IMR-90 (cell line): ENCODE data around the gene MARCHF6. TPM values are rescaled to one million over a fixed set of nuclear protein-coding genes. Genes with fewer than 3 reads are reported as not detected.

ENCODE experiments used
- ATAC-seq: fragments of 200-7000 bp; cut with Tn5 transposase; 2 replicates; pipeline ENCODE4 v1.9.1; 2020; ENCODE audit warnings: low read depth, mild to moderate bottlenecking, moderate library complexity
- BruUV-seq: library from RNA; stranded (reverse); fragments of 400-500 nt; replicated peaks from 2 replicates; lab custom pipeline; 2021; lab: Mats Ljungman, UMichigan
- CTCF ChIA-PET: fragments of 300-600 bp; formaldehyde crosslinking; extraction: SDS; loops from one replicate; lab custom pipeline; 2021; ENCODE audit warnings: antibody characterized with exemption; lab: Yijun Ruan, JAX
- POLR2A ChIA-PET: fragments of 300-600 bp; sonication (Branson Sonifier 250); formaldehyde crosslinking; loops from one replicate; lab custom pipeline; 2022; ENCODE audit warnings: antibody characterized with exemption; ENCODE audit not compliant: unreplicated experiment; lab: Charles Lee
- DNase-seq: peaks from one replicate; pipeline ENCODE4 v3.0.0; 2013
- H2AFZ ChIP-seq: replicated peaks from 2 replicates; pipeline ENCODE3; 2013; ENCODE audit warnings: low read length, mild to moderate bottlenecking; ENCODE audit not compliant: poor library complexity
- H2AK5ac ChIP-seq: 2 replicates; pipeline ENCODE4 v1.6.1; 2013; ENCODE audit warnings: low read depth, low read length, inconsistent platforms
- H2AK9ac ChIP-seq: replicated peaks from 2 replicates; pipeline ENCODE3; 2013; ENCODE audit warnings: mild to moderate bottlenecking, low read depth, low read length, moderate library complexity; ENCODE audit not compliant: poor library complexity
- H2BK120ac ChIP-seq: 2 replicates; pipeline ENCODE4 v1.6.1; 2013; ENCODE audit warnings: low read depth, low read length, inconsistent platforms
- H2BK15ac ChIP-seq: 3 replicates; pipeline ENCODE4 v1.6.1; 2013; ENCODE audit warnings: low read depth, low read length, inconsistent platforms
- H2BK20ac ChIP-seq: 2 replicates; pipeline ENCODE4 v1.6.1; 2013; ENCODE audit warnings: low read depth, mild to moderate bottlenecking, inconsistent platforms, low read length, moderate library complexity
- H2BK5ac ChIP-seq: 2 replicates; pipeline ENCODE4 v1.6.1; 2013; ENCODE audit warnings: mild to moderate bottlenecking, low read depth, low read length, inconsistent platforms; ENCODE audit not compliant: poor library complexity, severe bottlenecking
- H3K14ac ChIP-seq: replicated peaks from 2 replicates; pipeline ENCODE4 v1.6.1; 2013; ENCODE audit warnings: low read depth, low read length, inconsistent platforms
- H3K18ac ChIP-seq: 2 replicates; pipeline ENCODE4 v1.6.1; 2013; ENCODE audit warnings: low read depth, low read length, control low read depth
- H3K23ac ChIP-seq: 2 replicates; pipeline ENCODE4 v1.6.1; 2013; ENCODE audit warnings: low read depth, low read length, inconsistent platforms
- H3K27ac ChIP-seq: 2 replicates; pipeline ENCODE4 v1.5.1; 2013; ENCODE audit warnings: mild to moderate bottlenecking, control low read depth, low read length; ENCODE audit not compliant: insufficient read depth
- H3K27me3 ChIP-seq: 2 replicates; pipeline ENCODE4 v1.6.1; 2013; ENCODE audit warnings: low read length; ENCODE audit not compliant: control insufficient read depth, insufficient read depth
- H3K36me3 ChIP-seq: 2 replicates; pipeline ENCODE4 v1.6.1; 2013; ENCODE audit warnings: low read length, mixed read lengths; ENCODE audit not compliant: control insufficient read depth, insufficient read depth
- H3K4ac ChIP-seq: 2 replicates; pipeline ENCODE4 v1.6.1; 2013; ENCODE audit warnings: low read depth, low read length, inconsistent platforms
- H3K4me1 ChIP-seq: 2 replicates; pipeline ENCODE4 v1.6.1; 2013; ENCODE audit warnings: low read length, mixed read lengths; ENCODE audit not compliant: control insufficient read depth, insufficient read depth
- H3K4me2 ChIP-seq: 2 replicates; pipeline ENCODE4 v1.6.1; 2013; ENCODE audit warnings: low read depth, mild to moderate bottlenecking, control low read depth, low read length, moderate library complexity
- H3K4me3 ChIP-seq: 2 replicates; pipeline ENCODE4 v1.5.1; 2013; ENCODE audit warnings: low read depth, mild to moderate bottlenecking, control low read depth, low read length, moderate library complexity; ENCODE audit not compliant: insufficient read depth
- H3K56ac ChIP-seq: 2 replicates; pipeline ENCODE4 v1.6.1; 2013; ENCODE audit warnings: low read length, inconsistent platforms; ENCODE audit not compliant: insufficient read depth; ENCODE audit errors: extremely low read depth
- H3K79me1 ChIP-seq, 2 experiments: 2 replicates each; pipeline ENCODE4 v1.6.1; 2013; ENCODE audit warnings: low read length in 2 of 2, inconsistent platforms in 1 of 2, low read depth in 1 of 2
- H3K9ac ChIP-seq: 2 replicates; pipeline ENCODE4 v1.6.1; 2013; ENCODE audit warnings: low read depth, low read length, control low read depth
- H3K9me1 ChIP-seq: 2 replicates; pipeline ENCODE4 v1.6.1; 2013; ENCODE audit warnings: low read length, inconsistent platforms; ENCODE audit not compliant: insufficient read depth
- H3K9me3 ChIP-seq: 2 replicates; pipeline ENCODE4 v1.6.1; 2013; ENCODE audit warnings: low read length; ENCODE audit not compliant: control insufficient read depth, insufficient read depth
- H4K20me1 ChIP-seq: 2 replicates; pipeline ENCODE4 v1.6.1; 2013; ENCODE audit warnings: low read length, inconsistent platforms; ENCODE audit not compliant: insufficient read depth
- H4K5ac ChIP-seq: 2 replicates; pipeline ENCODE4 v1.6.1; 2013; ENCODE audit warnings: mild to moderate bottlenecking, low read depth, low read length, control low read depth
- H4K8ac ChIP-seq, 2 experiments: 2 replicates each; pipeline ENCODE4 v1.6.1; 2013; ENCODE audit warnings: low read depth in 2 of 2, low read length in 2 of 2, control low read depth in 1 of 2, inconsistent platforms in 1 of 2
- H4K91ac ChIP-seq: 2 replicates; pipeline ENCODE4 v1.6.1; 2013; ENCODE audit warnings: low read depth, low read length, inconsistent platforms; ENCODE audit not compliant: insufficient read depth
- BHLHE40 ChIP-seq: fragments of 150-350 bp; IDR thresholded peaks from 2 replicates; pipeline ENCODE4 v1.6.1; 2016; ENCODE audit warnings: mild to moderate bottlenecking, low read depth, low read length
- CEBPB ChIP-seq: IDR thresholded peaks from 2 replicates; pipeline ENCODE4 v1.6.1; 2012; ENCODE audit warnings: low read depth, low read length, improper control_type of control experiment
- CHD1 ChIP-seq: IDR thresholded peaks from 2 replicates; pipeline ENCODE4 v1.6.1; 2012; ENCODE audit warnings: low read depth, low read length, improper control_type of control experiment
- CTCF ChIP-seq: conservative IDR thresholded peaks from 2 replicates; pipeline ENCODE4 v1.5.1; 2012; ENCODE audit warnings: mild to moderate bottlenecking, low read depth, low read length, improper control_type of control experiment
- ELK1 ChIP-seq: fragments of 150-350 bp; IDR thresholded peaks from 2 replicates; pipeline ENCODE4 v1.6.1; 2016; ENCODE audit warnings: low read depth, mild to moderate bottlenecking, low read length, moderate library complexity, borderline replicate concordance
- FOS ChIP-seq: fragments of 150-350 bp; IDR thresholded peaks from 2 replicates; pipeline ENCODE4 v1.6.1; 2016; ENCODE audit warnings: low read depth, low read length
- MAFK ChIP-seq: IDR thresholded peaks from 2 replicates; pipeline ENCODE4 v1.6.1; 2012; ENCODE audit warnings: low read depth, low read length, improper control_type of control experiment
- MAZ ChIP-seq: IDR thresholded peaks from 2 replicates; pipeline ENCODE4 v1.6.1; 2012; ENCODE audit warnings: low read depth, mild to moderate bottlenecking, low read length, improper control_type of control experiment, moderate library complexity, borderline replicate concordance
- MXI1 ChIP-seq: IDR thresholded peaks from 2 replicates; pipeline ENCODE4 v1.6.1; 2012; ENCODE audit warnings: low read depth, mild to moderate bottlenecking, low read length, moderate library complexity, borderline replicate concordance
- NFE2L2 ChIP-seq: fragments of 150-350 bp; IDR thresholded peaks from 2 replicates; pipeline ENCODE4 v1.6.1; 2016; ENCODE audit warnings: low read depth, mild to moderate bottlenecking, low read length
- POLR2A ChIP-seq: IDR thresholded peaks from 2 replicates; pipeline ENCODE4 v1.6.1; 2012; ENCODE audit warnings: mild to moderate bottlenecking, low read depth, low read length
- RAD21 ChIP-seq: IDR thresholded peaks from 2 replicates; pipeline ENCODE4 v1.6.1; 2012; ENCODE audit warnings: low read length, improper control_type of control experiment
- RCOR1 ChIP-seq: IDR thresholded peaks from 2 replicates; pipeline ENCODE4 v1.6.1; 2012; ENCODE audit warnings: mild to moderate bottlenecking, low read length, improper control_type of control experiment; ENCODE audit not compliant: insufficient replicate concordance
- RFX5 ChIP-seq: IDR thresholded peaks from 2 replicates; pipeline ENCODE4 v1.8.0; 2012; ENCODE audit warnings: low read depth, mild to moderate bottlenecking, low read length, moderate library complexity
- SMC3 ChIP-seq: fragments of 150-350 bp; IDR thresholded peaks from 2 replicates; pipeline ENCODE4 v1.6.1; 2016; ENCODE audit warnings: low read depth, mild to moderate bottlenecking, antibody characterized with exemption, low read length, moderate library complexity
- WGBS, 2 experiments: methylation state at CpG; one replicate each; pipeline versions ENCODE4 v1.1.5 to v1.1.7; 2013; ENCODE audit warnings: missing lambda C conversion rate in 2 of 2; ENCODE audit not compliant: insufficient read length in 1 of 2; ENCODE audit errors: extremely low coverage in 2 of 2; 5-methylcytosine and 5-hydroxymethylcytosine counted together
- dilution Hi-C: fragments of 300-500 bp; cut with HindIII; formaldehyde crosslinking; loops from one replicate; pipeline ENCODE4 v1.14.3; 2018; ENCODE audit warnings: low sequenced_read_pairs; ENCODE audit not compliant: unreplicated experiment
- in situ Hi-C: fragments of 300-500 bp; cut with MboI; formaldehyde crosslinking; loops from 3 replicates; pipeline ENCODE4 v1.14.3; 2019; ENCODE audit warnings: low sequenced_read_pairs, inconsistent platforms, mixed read lengths
- intact Hi-C: fragments of 100-400 bp; cut with micrococcal nuclease; formaldehyde crosslinking; loops from 2 replicates; pipeline ENCODE4 v1.10.0; 2022
- polyA plus RNA-seq, 3 experiments: library from polyadenylated mRNA; depleted of rRNA; stranded (reverse); fragments of >200 nt; gene quantifications; 2 replicates each; pipeline ENCODE4 v1.2.3, GENCODE V29; 2012; ENCODE audit warnings: low replicate concordance in 1 of 3
- total RNA-seq: library from RNA; depleted of rRNA; stranded (reverse); fragments of >200 nt; gene quantifications from 2 replicates; pipeline ENCODE4 v1.2.3, GENCODE V29; 2012

Gene MARCHF6
- total and polyA plus RNA-seq, 2 of the 4 experiments (the other 2 are of a cell fraction), result 55.2 to 62.6 TPM

- Histone ChIP-seq H3K14ac (no peak overlapping the region), H4K8ac (no peak overlapping the region), H2BK20ac (no peak overlapping the region), H2AK9ac (no peak overlapping the region), H3K18ac (no peak overlapping the region), H3K4me1 (peaks cover 5% of the 10 kb centered on the region), H3K79me1 (peaks cover 28 to 59% of the 10 kb centered on the region in 2 experiments), H3K4me3 (no peak overlapping the region), H3K23ac (peak overlapping the region; percentile 43; the same call in 1 of the 2 replicates), H3K9me3 (no peaks in the 10 kb centered on the region), H4K20me1 (peaks cover 74% of the 10 kb centered on the region), H3K36me3 (peaks cover 6% of the 10 kb centered on the region), H3K56ac (no peak overlapping the region), H2AFZ (no peak overlapping the region), H2AK5ac (no peak overlapping the region), H3K4ac (no peak overlapping the region), H4K91ac (no peak overlapping the region), H2BK120ac (no peak overlapping the region), H4K5ac (no peak overlapping the region), H3K9ac (no peak overlapping the region), H3K27ac (no peak overlapping the region), H3K4me2 (no peak overlapping the region), H2BK15ac (no peak overlapping the region), H3K9me1 (peaks cover 20% of the 10 kb centered on the region), H3K27me3 (no peaks in the 10 kb centered on the region), H2BK5ac (no peak overlapping the region)
- intact Hi-C loops, result no loop called here
- dilution Hi-C loops, result no loop called here
- BruUV-seq, result no TSS peak
- POLR2A ChIA-PET, result no interaction called here
- CTCF ChIA-PET, result no interaction called here
- WGBS, 2 experiments, result 84% methylated on average over 7 of the region's 11 CpGs; no CpG with 5 or more reads in 1 of the 2 experiments
- no peak for ATAC-seq
- no peak for DNase-seq
- in situ Hi-C loops, result no loop called here
- no peak for TF ChIP-seq FOS
- no peak for TF ChIP-seq MAZ
- no peak for TF ChIP-seq RFX5
- TF ChIP-seq CTCF, result no peak
- TF ChIP-seq SMC3, result no peak
- no peak for TF ChIP-seq NFE2L2
- no peak for TF ChIP-seq CEBPB
- TF ChIP-seq POLR2A, result no peak
- no peak for TF ChIP-seq BHLHE40
- no peak for TF ChIP-seq RCOR1
- no peak for TF ChIP-seq ELK1
- TF ChIP-seq CHD1, result no peak
- no peak for TF ChIP-seq MAFK
- TF ChIP-seq MXI1, result no peak
- TF ChIP-seq RAD21, result no peak
These were observed 20.8 kb downstream of the MARCHF6 start for GRCh38 chr5:10374046-10375022.
